HG02610 (cell line): ENCODE measurements around the gene ZNF668.
"Not testable (repeated sequence)": the region's sequence is repeated elsewhere in the genome, so short reads cannot be mapped to it uniquely, and the experiment has no call there.

Experiments used
- ATAC-seq: cut with Tn5 transposase; IDR thresholded peaks from one replicate; pipeline ENCODE4 v1.9.1; 2021; ENCODE audit warnings: mild to moderate bottlenecking, moderate library complexity; ENCODE audit not compliant: unreplicated experiment

Gene ZNF668

GRCh38 chr16:31100876-31101641 is 27.0 kb upstream of the ZNF668 start:
- not testable (repeated sequence) for ATAC-seq

- ATAC-seq, result no peak
Observed at GRCh38 chr16:31099860-31100638, 26.0 kb upstream of the ZNF668 start.

- ATAC-seq, result peak; percentile 81
Observed at GRCh38 chr16:31094424-31095120, 20.5 kb upstream of the ZNF668 start, which contains the start of gene VKORC1. Gene VKORC1 (minus strand): TSS chr16:31094797. CDS start chr16:31094729, 68 bp downstream.

GRCh38 chr16:31094088-31094423 is 20.0 kb upstream of the ZNF668 start:
- ATAC-seq, result no peak

GRCh38 chr16:31093132-31093703 is 19.2 kb upstream of the ZNF668 start:
- no peak for ATAC-seq

- ATAC-seq, result no peak
Observed at GRCh38 chr16:31092330-31092729, 18.3 kb upstream of the ZNF668 start.

- no peak for ATAC-seq
Observed at GRCh38 chr16:31090540-31090939, 16.5 kb upstream of the ZNF668 start.

GRCh38 chr16:31089199-31089598 is 15.2 kb upstream of the ZNF668 start:
- no peak for ATAC-seq

- ATAC-seq, result no peak
Observed at GRCh38 chr16:31088459-31089183, 14.6 kb upstream of the ZNF668 start, which contains the start of gene PRSS53. Gene PRSS53 (minus strand): TSS chr16:31088943. CDS start chr16:31088809, 134 bp downstream.

GRCh38 chr16:31087971-31088370 is 13.9 kb upstream of the ZNF668 start:
- ATAC-seq, result no peak

- ATAC-seq, result no peak
Observed at GRCh38 chr16:31087481-31087880, 13.4 kb upstream of the ZNF668 start.

- no peak for ATAC-seq
Observed at GRCh38 chr16:31086629-31086906, 12.5 kb upstream of the ZNF668 start.

GRCh38 chr16:31085873-31086628 is 12.0 kb upstream of the ZNF668 start:
- ATAC-seq, result no peak

- no peak for ATAC-seq
Observed at GRCh38 chr16:31085411-31085810, 11.4 kb upstream of the ZNF668 start.

- no peak for ATAC-seq
Observed at GRCh38 chr16:31084584-31085302, 10.7 kb upstream of the ZNF668 start.

GRCh38 chr16:31083981-31084380 is 9.9 kb upstream of the ZNF668 start:
- no peak for ATAC-seq

- ATAC-seq, result no peak
Observed at GRCh38 chr16:31083556-31083955, 9.5 kb upstream of the ZNF668 start.

GRCh38 chr16:31083081-31083480 is 9.0 kb upstream of the ZNF668 start:
- no peak for ATAC-seq

GRCh38 chr16:31082368-31083045 is 8.5 kb upstream of the ZNF668 start:
- no peak for ATAC-seq
